ENCODE results near the gene NDFIP2. TPM values are rescaled to one million over a fixed set of nuclear protein-coding genes. Genes with fewer than 3 reads are reported as not detected.

NDFIP2 gene
- total and polyA plus RNA-seq, 3 donors from 2014 or later: 25.3 to 56.1 (median 33.8) TPM

DNA sequence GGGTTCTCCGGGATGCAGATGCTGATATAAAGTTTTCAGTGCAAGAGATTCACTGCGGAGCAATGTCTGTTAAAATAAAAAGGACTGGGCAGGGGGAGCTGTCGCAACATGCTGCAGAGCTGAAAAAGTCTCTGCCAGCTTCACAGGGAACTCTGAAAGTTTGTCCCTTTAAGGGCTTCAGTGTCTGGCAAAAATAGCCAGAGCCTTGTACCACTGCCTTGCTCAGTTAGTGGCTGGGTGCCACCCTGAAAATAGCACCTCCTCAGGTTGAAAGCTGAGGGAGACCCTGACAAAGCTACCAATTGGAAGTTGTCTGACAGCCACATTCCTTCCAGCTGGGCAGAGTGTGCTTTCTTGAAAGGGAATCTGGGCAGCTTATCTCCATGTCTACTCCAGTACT is 3.0 kb upstream of the NDFIP2 start:
- intact Hi-C loops (cut with DNase I; ENCODE audit: low total_unique reads): no loop called here
- Histone ChIP-seq H3K9me3 (no peaks in the 10 kb centered on the region), H3K4me1 (no peaks in the 10 kb centered on the region), H3K27ac (no peak overlapping the region), H3K27me3 (no peaks in the 10 kb centered on the region), H3K36me3 (ENCODE audit: low read depth, missing control alignments) (no peaks in the 10 kb centered on the region), H3K4me3 (no peak overlapping the region)
- TF ChIP-seq POLR2A (IDR thresholded peaks at IDR 0.05) (no peak), CTCF (IDR thresholded peaks at IDR 0.05) (no peak)
- DNase-seq: no peak
- WGBS, 2 donors: 60 to 66% methylated on average over 3 of the region's 3 CpGs

DNA sequence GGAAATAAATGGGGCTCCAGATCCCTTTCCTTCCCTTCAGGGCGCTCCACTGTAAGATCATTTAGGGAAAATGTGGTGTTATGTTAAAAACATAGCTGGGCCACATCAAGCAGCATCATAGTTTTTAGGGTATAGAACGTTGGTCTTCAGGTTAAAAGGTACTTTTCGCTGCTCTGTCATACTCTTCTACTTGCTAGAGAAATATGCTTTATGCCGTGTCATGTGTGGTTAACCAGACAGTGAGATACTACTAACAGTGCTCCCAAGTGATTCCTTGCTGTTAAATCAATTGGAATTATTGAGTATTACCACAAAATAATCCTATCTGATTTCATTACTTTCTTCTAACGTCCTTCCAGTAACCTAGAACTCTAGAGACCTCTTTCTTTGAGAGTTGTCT is 1.1 kb upstream of the NDFIP2 start:
- Histone ChIP-seq H3K27ac (no peak overlapping the region), H3K27me3 (no peaks in the 10 kb centered on the region), H3K4me3 (no peak overlapping the region), H3K9me3 (no peaks in the 10 kb centered on the region), H3K4me1 (no peaks in the 10 kb centered on the region), H3K36me3 (ENCODE audit: low read depth, missing control alignments) (no peaks in the 10 kb centered on the region)
- intact Hi-C loops (cut with DNase I; ENCODE audit: low total_unique reads): no loop called here
- WGBS, 2 donors: 64 to 71% methylated on average over 5 of the region's 5 CpGs
- no peak for DNase-seq
- TF ChIP-seq CTCF (IDR thresholded peaks at IDR 0.05): no peak
- TF ChIP-seq POLR2A (IDR thresholded peaks at IDR 0.05): no peak

- 0 to 1% methylated on average over 12 of the region's 12 CpGs for WGBS, 2 donors
- no peak for TF ChIP-seq CTCF (IDR thresholded peaks at IDR 0.05)
- TF ChIP-seq POLR2A (IDR thresholded peaks at IDR 0.05): no peak
- H3K4me3 ChIP-seq: peak overlapping the region; percentile 72 to 96
- H3K4me1 ChIP-seq: no peaks in the 10 kb centered on the region
- H3K9me3 ChIP-seq: no peaks in the 10 kb centered on the region
- DNase-seq: no peak
- H3K27ac ChIP-seq: peak overlapping the region; percentile 72 to 86
- no peaks in the 10 kb centered on the region for H3K36me3 ChIP-seq (ENCODE audit: low read depth, missing control alignments)
- H3K27me3 ChIP-seq: no peaks in the 10 kb centered on the region
- intact Hi-C loops (cut with DNase I; ENCODE audit: low total_unique reads): no loop called here
These were observed 714 bp downstream of the NDFIP2 start for GRCh38 chr13:79481685-79482052.

DNA sequence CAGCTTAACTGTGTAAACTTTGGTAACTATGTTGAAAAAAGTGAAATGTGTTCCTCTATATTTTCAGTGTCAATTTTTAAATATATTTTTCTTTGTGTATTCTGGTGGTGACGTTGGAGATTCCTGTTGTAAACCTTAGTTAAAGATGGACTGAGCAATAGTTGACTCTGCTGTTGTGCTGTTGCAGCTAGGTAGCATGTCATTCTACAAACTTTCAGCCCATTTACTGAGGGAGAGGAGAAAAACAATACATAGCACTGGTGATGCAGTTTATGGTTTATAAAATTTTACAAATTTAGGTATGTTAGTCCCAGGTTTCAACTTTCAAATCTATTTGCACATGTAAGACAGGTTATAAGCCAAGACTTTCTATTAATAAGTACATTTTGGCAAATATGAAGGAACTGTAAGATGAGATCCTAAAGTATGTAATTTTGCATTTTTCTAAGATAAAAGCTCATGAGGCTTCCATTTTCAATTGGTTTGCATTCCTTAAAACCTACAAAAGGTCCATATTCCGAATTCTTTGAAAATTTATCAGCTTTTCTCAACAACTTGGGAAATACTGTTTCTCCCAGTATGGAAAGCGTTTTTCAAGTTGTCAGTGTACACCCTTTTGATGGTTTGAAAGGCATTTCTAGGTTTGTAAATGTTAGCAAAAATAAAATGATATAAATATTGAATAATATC is 1.5 kb downstream of the NDFIP2 start:
- H3K9me3 ChIP-seq: no peaks in the 10 kb centered on the region
- H3K27me3 ChIP-seq: no peaks in the 10 kb centered on the region
- H3K36me3 ChIP-seq (ENCODE audit: low read depth, missing control alignments): no peaks in the 10 kb centered on the region
- H3K27ac ChIP-seq: no peak overlapping the region
- WGBS, 2 donors: 56 to 66% methylated on average over 3 of the region's 3 CpGs
- intact Hi-C loops (cut with DNase I; ENCODE audit: low total_unique reads): no loop called here
- TF ChIP-seq CTCF (IDR thresholded peaks at IDR 0.05): no peak
- TF ChIP-seq POLR2A (IDR thresholded peaks at IDR 0.05): no peak
- H3K4me3 ChIP-seq: peak overlapping the region in 1 of 2 donors; percentile 96
- H3K4me1 ChIP-seq: no peaks in the 10 kb centered on the region
- DNase-seq: no peak

GRCh38 chr13:79483086-79483706 is 2.2 kb downstream of the NDFIP2 start:
- H3K36me3 ChIP-seq (ENCODE audit: low read depth, missing control alignments): no peaks in the 10 kb centered on the region
- H3K4me1 ChIP-seq: no peaks in the 10 kb centered on the region
- intact Hi-C loops (cut with DNase I; ENCODE audit: low total_unique reads): no loop called here
- no peak for DNase-seq
- WGBS, 2 donors: 73 to 81% methylated on average over 4 of the region's 4 CpGs
- no peaks in the 10 kb centered on the region for H3K9me3 ChIP-seq
- H3K4me3 ChIP-seq: no peak overlapping the region
- no peaks in the 10 kb centered on the region for H3K27me3 ChIP-seq
- no peak for TF ChIP-seq POLR2A (IDR thresholded peaks at IDR 0.05)
- no peak for TF ChIP-seq CTCF (IDR thresholded peaks at IDR 0.05)
- no peak overlapping the region for H3K27ac ChIP-seq
